GM18870 (cell line): ENCODE data around the gene SPACA9.

Experiments
- ATAC-seq: cut with Tn5 transposase; IDR thresholded peaks from one replicate; pipeline ENCODE4 v1.9.1; 2021; ENCODE audit warnings: moderate library complexity; ENCODE audit not compliant: unreplicated experiment

Gene SPACA9

GRCh38 chr9:132862533-132862932, 16.2 kb upstream of the SPACA9 start:
- ATAC-seq = no peak

GRCh38 chr9:132863096-132863495, 15.6 kb upstream of the SPACA9 start:
- no peak for ATAC-seq

GRCh38 chr9:132864277-132864676, 14.4 kb upstream of the SPACA9 start:
- ATAC-seq = no peak

GRCh38 chr9:132864691-132865090, 14.0 kb upstream of the SPACA9 start:
- ATAC-seq = no peak

- no peak for ATAC-seq
Observed at GRCh38 chr9:132866898-132867297, 11.8 kb upstream of the SPACA9 start.

- no peak for ATAC-seq
Observed at GRCh38 chr9:132869266-132869665, 9.4 kb upstream of the SPACA9 start.

- ATAC-seq = no peak
Observed at GRCh38 chr9:132873403-132873802, 5.3 kb upstream of the SPACA9 start.

- ATAC-seq = no peak
Observed at GRCh38 chr9:132875159-132875558, 3.5 kb upstream of the SPACA9 start.

GRCh38 chr9:132876849-132877248, 1.8 kb upstream of the SPACA9 start:
- ATAC-seq = no peak

- no peak for ATAC-seq
Observed at GRCh38 chr9:132877458-132877823, 1.3 kb upstream of the SPACA9 start.

- ATAC-seq = no peak
Observed at GRCh38 chr9:132877824-132878694, 639 bp upstream of the SPACA9 start, which contains the start of gene AK8. Gene AK8, minus strand, starts transcription at chr9:132878284. Its CDS starts 29 bp downstream, at chr9:132878255.

GRCh38 chr9:132879457-132880323, 992 bp downstream of the SPACA9 start:
- ATAC-seq = no peak

- no peak for ATAC-seq
Observed at GRCh38 chr9:132880324-132880661, 1.6 kb downstream of the SPACA9 start.

GRCh38 chr9:132881826-132882225, 3.1 kb downstream of the SPACA9 start:
- ATAC-seq = no peak

GRCh38 chr9:132882616-132883015, 3.9 kb downstream of the SPACA9 start:
- ATAC-seq = no peak

GRCh38 chr9:132883349-132884294, 4.9 kb downstream of the SPACA9 start:
- ATAC-seq = no peak

GRCh38 chr9:132885720-132886333, 7.1 kb downstream of the SPACA9 start:
- ATAC-seq = no peak

GRCh38 chr9:132886334-132886725, 7.6 kb downstream of the SPACA9 start:
- ATAC-seq = no peak

GRCh38 chr9:132887181-132888120, 8.8 kb downstream of the SPACA9 start:
- ATAC-seq = no peak
